Stimulated activated CD8-positive, alpha-beta memory T cell treated with anti-CD3 and anti-CD28 coated beads, Interleukin-15, amount 100 ng/mL, for 4 hours (primary cell): ENCODE data around the gene SERHL2.
"Not testable (repeated sequence)": the region's sequence is repeated elsewhere in the genome, so short reads cannot be mapped to it uniquely, and the experiment has no call there.

Experiments used
- DNase-seq, 2 donors: peaks; one replicate each; pipeline ENCODE4 v3.0.0-alpha.2; 2020; ENCODE audit warnings: low read depth in 2 of 2

Gene SERHL2

DNA sequence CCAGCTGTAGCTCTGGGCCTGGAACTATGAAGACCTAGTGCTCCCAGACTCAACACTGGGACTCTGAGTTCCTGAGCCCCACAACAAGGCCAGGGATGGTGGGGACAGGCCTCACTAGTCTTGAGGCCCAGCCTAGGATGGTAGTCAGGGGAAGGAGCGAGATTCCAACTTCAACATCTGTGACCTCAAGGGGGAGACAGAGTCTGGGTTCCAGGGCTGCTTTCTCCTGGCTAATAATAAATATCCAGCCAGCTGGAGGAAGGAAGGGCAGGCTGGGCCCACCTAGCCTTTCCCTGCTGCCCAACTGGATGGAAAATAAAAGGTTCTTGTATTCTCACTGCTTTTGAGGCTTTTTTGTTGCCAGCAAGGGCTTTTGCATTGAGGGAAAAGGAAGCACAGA is 20.3 kb downstream of the SERHL2 start:
- not testable (repeated sequence) for DNase-seq

DNA sequence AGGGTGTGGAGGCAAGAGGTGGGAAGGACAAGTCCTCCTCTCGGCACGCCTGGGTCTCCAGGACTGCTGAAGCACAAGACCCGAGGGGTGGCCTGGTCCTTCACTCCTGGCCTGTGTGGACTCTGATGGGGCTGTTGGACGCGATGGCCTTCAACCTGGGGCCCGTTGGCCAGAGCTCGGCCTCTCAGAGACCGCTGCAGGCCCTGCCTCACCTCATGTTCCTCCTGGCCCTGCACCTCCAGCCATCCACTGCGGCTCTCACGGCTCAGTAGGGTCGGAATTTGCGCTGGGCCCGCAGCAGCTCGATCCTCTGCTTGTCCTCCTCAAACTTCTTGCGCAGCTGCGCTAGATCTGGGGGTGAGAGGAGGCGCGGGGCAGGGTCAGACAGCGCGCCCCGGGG is 20.7 kb downstream of the SERHL2 start:
- not testable (repeated sequence) for DNase-seq

- DNase-seq, result not testable (repeated sequence)
Observed at GRCh38 chr22:42575996-42576574, 22.3 kb downstream of the SERHL2 start.

- DNase-seq, result not testable (repeated sequence)
Observed at GRCh38 chr22:42577141-42577540, 23.4 kb downstream of the SERHL2 start.

DNA sequence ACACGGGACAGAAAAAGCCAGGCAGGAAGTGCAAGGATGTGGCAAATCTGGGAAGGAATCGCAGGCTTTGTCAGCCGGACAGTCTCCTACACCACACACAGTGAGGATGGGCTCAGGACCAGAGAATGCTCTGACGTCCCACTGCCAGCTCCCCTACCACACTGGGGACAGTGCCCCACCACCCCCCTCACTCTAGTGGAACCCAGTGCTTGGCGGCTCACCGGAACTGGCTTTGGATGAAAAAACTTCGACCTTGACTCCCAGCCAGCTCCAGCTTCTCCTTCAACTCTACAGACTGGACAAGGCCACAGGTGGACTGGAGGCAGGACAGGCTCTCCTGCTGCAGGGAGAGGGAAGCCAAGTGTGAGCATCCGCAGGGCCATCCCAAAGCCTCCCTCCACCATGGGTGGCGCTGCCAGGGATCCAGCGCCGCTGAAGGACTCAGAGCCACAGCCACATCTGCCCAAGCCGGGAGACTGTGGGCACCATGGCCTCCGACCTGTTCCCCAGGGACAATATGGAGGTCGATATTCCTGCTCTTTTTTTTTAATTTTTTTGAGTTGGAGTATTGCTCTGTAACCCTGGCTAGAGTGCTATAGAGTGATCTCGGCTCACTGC is 24.0 kb downstream of the SERHL2 start:
- DNase-seq, result no peak

GRCh38 chr22:42580040-42580439 is 26.3 kb downstream of the SERHL2 start:
- DNase-seq, result not testable (repeated sequence)

GRCh38 chr22:42581194-42581761 is 27.5 kb downstream of the SERHL2 start:
- DNase-seq, result not testable (repeated sequence)

- DNase-seq, result peak; percentile 65 to 68
Observed at GRCh38 chr22:42581762-42582716, 28.3 kb downstream of the SERHL2 start.

DNA sequence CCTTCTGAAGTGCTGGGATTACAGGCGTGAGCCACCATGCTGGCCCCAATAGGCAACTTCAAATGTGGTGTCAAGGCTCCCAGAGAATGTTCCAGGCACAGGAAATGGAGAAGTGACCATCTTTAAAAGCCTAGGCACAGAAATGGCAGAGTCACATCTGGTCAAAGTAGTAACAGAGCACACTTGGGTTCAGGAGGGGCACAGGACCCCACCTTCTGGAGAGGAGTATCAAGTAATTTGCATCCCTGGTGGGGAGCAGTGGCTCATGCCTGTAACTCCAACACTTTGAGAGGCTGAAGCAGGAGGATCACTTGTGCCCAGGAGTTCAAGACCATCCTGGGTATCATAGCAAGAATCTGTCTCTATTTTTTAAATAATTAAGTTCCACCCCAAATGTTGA is 29.2 kb downstream of the SERHL2 start:
- no peak for DNase-seq

DNA sequence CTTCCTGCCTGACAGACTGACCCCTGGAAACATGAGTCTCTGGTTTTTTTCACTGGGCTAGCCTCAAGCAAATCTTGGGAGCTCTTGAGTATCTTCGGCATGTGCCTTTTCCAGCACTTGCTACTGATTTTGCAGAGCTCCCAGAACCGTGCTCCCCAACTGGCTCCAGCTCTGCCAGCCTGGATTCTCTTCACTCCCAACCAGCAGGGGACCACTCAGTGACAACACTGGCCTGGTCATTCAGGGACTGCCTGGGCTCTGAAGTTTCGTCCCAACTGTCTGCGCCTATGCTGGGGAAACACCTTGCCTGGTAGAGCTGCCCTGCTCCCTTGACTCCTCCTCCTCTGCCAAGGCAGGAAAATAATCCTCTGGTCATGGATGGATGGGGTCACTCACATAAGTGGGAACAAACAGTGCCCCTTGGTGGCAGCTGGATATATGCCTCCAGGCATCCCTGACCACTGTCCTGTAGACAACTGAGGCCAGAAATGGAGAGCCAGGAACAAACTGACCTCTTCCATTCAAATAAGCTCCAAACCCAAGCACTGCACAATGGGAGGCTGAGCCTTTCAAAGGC is 30.7 kb downstream of the SERHL2 start:
- no peak for DNase-seq

- DNase-seq, result no peak
Observed at GRCh38 chr22:42585096-42585495, 31.3 kb downstream of the SERHL2 start.

DNA sequence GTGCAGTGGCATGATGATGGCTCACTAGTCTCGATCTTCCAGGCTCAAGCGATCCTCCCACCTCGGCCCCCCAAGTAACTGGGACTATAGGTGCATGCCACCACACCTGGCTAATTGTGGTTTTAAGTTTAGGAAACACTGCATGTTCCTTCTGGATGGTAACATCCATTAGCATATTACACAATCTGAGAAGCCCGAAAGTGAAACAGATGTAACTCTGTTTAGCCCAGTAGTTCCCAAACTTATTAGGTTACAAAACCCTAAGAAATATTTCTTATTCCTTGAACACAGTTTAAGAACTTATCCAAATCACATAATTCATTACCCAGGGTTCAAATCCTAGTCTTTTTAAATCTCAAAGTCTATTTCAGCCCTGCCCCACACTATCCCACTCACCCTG is 32.6 kb downstream of the SERHL2 start:
- no peak for DNase-seq

DNA sequence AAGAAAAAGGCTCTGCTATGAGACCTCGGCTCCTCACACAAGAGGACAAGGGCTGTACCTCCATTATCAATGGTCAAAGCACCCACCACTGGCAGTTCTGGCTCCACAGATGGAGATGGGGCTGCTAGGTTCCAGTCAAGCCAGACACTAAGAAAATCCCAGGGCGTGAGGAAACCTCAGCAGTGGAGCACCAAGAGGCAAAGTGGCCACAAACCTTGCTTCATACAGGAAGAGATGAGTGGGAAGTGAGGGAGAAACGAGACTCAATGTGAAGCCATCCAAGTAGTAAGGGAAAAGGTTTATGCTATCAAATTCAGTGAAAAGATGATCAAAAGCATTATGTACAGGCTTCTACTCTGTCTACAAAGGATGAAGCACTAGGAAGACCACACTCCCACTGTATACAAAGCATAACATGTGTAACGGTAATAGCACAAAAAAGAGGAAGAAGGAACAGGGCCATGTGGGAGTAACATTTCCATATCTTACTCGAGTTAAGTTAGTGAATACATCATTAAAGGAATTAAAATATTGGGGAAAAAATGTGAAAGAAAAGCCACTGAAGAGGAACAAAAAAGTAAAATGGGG is 33.9 kb downstream of the SERHL2 start:
- no peak for DNase-seq

- DNase-seq, result no peak
Observed at GRCh38 chr22:42591987-42592386, 38.2 kb downstream of the SERHL2 start.

- no peak for DNase-seq
Observed at GRCh38 chr22:42595434-42595833, 41.7 kb downstream of the SERHL2 start.

- DNase-seq, result no peak
Observed at GRCh38 chr22:42596336-42596735, 42.6 kb downstream of the SERHL2 start.

- DNase-seq, result no peak
Observed at GRCh38 chr22:42596863-42597530, 43.2 kb downstream of the SERHL2 start.

- DNase-seq, result no peak
Observed at GRCh38 chr22:42601879-42602465, 48.2 kb downstream of the SERHL2 start.

GRCh38 chr22:42602470-42602869 is 48.7 kb downstream of the SERHL2 start:
- DNase-seq, result no peak

DNA sequence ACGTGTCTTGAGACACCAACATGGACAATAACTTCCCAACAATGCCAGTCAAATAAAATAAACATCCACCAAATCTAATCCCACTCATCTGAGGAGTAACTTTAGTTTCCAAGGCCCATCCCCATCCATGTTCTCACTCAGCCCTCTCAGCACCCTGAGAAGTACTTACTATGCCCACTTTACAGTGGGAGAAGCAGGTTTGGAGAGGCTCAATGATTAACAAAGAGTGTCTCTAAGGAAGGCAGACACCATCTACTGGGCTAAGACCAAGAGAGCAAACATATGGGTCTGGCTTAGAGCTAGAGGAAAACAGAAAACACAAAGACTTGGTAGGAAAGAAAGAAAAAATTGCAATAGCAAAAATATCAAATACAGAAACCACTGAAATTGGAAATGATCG is 49.7 kb downstream of the SERHL2 start:
- DNase-seq, result no peak

- no peak for DNase-seq
Observed at GRCh38 chr22:42604403-42604802, 50.6 kb downstream of the SERHL2 start.
